GM19043 (cell line): Measurements from ENCODE around the gene HRH3.

ENCODE experiments used
- ATAC-seq: cut with Tn5 transposase; IDR thresholded peaks from one replicate; pipeline ENCODE4 v1.9.1; 2021; ENCODE audit warnings: low read depth; ENCODE audit not compliant: unreplicated experiment

HRH3 gene

DNA sequence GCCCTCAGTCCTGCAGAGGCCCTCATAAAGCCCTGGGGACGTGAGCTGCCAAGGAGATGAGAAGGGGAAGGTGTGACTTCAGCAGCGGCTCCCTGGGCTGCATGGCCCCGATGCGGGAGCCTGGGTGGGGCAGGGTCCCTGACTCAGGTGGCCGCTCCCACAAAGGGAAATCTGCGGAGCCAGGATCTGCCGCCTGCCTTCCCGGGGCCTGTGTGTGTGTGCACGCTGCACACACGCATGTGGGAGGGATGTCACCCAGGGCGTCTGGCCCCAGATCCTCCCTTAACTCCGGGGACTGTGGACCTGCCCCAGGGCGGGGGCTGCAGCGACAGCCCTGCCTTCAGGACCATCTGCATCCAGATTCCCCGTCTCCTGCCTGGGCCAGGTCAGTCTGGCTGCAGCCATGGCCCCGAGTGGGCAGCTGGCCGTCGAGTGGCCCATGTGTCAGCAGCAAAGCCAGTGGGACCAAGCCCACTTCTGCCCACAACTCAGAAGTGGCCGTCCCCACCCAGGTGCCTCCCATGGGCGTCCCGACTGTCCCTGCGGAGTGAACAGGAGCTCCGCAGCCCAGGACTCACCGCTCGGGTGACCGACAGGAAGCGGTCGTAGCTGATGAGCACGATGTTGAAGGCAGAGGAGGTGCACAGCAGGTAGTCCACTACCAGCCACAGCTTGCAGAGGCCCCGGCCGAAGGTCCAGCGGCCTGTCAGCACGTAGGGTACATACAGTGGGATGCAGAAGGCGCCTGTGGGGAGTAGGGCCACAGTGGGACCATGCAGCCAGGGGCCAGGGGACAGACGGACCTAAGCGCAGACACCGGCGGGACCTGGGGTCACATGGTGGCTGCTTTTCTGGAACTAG lies 1.9 kb downstream of the HRH3 start:
- no peak for ATAC-seq

DNA sequence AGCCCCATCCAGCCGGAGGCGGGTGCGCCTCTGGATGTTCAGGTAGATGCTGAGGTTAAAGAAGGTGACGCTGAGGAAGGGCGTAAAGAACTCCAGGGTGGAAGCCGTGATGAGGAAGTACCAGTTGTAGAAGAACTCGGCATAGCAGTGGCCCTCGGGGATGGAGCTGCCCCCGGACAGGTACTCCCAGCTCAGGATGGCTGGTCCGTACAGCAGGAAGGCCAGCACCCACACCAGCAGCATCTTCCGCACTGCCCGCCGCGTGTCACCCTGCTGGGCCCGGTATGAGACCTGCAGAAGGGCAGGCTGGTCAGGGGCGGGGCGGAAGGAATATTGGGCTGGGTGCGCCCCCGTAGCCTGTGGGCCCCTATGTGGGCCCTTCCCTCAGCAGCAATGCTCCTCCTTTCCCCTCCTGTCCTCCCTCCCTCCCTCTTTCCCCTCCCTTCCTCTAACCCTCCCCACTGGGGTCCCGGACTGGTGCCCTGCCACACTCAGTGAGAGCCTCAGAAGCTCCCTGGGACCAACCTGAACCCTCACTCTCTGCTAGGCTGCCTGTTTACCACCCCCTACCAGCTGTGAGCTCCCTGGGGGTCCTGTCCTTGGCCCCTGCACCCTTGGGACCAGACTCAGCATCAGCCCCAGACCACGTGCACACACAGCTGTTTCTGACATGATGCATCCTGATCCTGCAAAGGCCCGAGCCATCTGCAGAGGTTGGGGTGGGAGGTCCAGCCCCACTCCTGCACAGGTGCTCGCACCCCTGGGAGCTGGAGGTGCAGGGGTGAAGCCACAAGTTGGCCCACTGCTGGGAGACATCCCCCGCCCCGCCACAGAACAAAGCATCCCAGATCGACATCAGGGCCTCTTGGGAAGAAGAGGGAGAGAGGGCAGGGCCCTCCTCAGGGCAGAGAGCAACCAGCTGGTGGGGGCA lies 3.2 kb downstream of the HRH3 start:
- no peak for ATAC-seq

DNA sequence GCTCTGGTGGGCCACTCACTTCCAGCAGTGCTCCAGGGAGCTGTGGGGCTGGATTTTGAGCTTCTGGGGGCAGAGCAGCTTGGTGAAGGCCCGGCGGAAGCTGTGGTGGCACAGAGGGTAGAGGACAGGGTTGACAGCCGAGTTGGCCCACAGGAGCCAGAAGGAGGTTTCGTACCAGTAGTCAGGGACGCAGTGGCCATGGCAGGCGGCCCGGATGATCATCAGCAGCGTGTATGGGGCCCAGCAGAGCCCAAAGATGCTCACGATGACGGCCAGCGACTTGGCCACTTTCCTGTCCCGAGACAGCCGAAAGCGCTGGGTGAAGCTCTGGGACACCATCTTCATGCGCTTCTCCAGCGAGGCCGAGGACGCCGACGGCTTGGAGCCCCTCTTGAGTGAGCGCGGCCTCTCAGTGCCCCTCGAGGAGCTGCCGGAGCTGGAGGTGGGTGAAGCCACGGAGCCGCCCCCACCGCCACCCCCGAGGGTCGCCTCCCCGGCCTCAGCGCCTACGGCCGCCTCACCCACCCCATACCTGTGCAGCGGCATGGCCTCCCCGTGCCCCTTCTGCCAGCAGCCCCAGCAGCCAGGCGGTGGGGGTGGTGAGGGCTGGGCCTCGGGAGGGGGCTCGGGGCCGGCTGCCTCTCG lies 4.0 kb downstream of the HRH3 start:
- no peak for ATAC-seq

DNA sequence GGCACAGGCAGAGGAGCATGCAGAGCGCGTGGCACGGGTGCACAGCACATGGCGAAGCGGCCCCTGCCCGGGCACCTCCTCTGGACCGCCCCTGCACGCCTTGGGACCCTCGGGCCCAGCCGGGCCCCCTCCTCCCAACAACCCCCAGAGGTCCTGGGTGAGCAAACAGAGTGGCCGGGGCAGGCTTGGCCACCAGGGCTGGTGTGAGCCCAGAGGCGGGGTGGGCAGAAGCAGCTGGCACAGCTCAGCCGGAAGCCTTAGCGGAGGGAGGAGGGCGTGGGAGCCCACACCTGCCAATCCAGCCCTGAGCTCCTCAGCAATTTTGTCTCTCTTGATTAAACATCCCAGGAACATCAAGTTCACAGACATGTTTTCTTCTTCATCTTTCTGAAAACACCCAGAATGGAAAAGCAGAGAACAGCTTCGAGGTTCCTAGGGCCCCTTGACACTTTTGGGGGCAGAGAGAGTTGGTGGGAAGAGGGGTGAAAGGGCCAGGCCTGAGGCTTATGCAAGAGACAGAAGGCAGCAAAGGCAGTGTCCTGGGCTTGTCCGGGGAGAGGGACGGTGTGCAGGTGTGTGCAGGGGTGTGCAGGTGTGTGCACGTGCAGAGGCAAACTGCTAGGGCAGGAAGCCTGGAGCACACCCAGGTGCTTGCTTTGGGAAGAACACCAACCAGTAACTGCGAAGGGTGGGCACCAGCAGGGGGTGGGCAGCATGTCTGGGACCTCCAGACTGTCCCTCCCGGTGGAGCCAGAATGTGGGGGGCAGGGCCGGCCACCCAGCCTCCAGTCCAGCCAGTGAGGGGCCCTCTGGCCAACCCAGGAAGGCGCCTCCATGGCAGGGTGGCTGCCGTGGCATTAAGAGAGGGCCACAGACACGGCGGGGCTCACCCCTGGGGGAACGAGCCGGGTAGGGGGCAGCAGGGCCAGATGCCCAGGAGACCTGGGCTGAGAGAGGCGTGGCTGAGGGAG lies 4.8 kb downstream of the HRH3 start:
- ATAC-seq, result no peak

DNA sequence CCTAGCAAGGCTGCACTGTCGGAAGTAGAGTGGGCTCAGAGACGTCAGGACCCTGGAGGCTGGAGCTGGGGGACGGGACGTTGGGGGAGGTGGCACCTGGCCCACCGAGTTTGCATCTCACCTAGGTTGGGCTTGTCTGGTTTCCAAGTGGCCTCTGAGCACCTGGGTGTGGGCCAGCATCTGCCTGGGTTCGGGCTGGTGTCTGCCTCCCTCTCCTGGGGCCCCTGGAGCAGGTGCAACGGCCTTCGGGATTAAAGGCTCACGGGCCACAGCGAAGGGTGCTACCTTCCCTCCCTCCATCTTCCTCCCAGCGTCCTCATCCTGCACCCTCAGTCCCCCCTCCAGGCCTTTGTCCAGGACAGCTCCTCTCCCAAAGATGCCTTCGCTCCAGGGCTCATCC lies 6.0 kb downstream of the HRH3 start:
- no peak for ATAC-seq

DNA sequence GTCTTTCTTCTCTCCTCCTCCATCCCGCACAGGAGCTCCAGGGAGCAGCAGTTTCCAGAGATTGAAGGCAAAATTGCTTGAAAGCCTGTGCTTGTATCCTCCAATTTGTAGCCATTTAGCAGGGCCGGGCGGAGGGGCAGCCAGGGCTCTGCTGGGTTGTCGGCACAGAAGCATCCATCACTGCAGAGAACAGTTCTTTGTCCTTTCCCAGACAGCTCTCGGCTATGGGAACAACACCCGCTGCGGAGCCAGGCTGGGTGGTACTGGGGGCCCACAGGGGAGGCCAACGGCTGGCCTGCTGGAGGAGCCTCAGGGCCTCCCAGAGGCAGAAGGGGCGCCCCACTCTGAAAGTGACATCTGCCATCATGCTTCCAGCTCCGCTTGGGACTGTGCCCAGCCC lies 7.8 kb downstream of the HRH3 start:
- ATAC-seq, result no peak

DNA sequence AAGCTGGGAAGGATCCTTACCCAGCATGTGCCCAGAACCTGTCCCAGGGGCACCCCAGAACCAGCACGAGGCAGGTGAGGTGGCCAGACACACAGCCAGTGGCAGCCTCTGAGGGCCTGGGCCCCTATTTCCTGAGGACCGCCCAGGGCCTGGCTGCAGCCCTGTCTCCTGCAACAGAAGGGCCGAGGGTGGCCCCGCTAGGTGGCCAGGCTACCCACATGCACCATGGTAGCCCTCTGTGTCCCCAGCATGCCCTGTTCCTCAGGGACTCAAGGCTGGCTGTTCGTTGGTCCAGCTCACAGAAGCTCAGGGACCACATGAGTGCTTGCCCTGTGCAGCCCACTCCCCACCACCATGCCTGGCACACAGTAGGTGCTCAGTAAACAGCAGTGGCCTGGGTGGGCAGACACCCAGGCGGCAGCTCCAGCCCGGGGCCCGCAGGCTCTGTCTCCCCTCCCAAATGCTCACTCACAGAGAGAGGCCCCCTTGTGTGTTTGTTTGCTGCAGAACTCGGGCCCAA lies 8.2 kb downstream of the HRH3 start:
- no peak for ATAC-seq

DNA sequence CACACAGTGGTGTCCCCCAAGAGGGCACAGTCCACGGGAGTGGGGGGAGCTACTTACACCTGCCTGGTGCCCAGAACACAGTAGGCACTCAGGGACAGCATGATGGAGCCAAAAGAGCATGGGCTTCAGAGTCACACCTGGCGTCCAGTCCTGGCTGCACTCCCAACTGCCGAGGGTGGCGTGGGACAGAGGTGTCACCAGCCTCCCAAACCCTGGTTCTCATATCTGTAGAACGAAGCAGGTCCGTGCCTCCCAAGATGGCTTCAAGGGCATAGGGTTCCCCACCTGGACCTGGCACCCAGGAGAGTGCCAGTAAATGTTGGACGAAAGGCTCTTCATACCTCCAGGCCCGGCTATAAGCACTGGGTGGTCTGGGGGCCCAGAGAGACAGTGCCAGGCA lies 8.9 kb downstream of the HRH3 start:
- no peak for ATAC-seq

DNA sequence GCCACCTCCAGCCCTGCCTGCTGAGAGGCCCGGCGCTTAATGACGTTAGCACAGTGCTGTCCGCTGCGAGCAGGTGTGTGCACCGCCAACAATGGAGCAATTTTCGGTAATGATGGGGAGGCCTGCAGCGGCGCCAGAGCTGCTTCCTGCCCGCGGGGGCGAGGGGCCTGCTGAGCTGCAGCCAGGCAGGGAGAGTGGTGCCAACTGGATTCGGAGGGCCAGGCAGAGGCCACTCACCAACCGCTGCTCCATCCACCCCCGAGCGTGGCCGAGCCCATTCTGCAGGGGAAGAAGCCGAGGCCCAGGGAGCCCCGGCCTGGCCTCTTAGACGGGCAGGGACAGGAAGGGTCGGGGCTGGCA lies 9.6 kb downstream of the HRH3 start:
- no peak for ATAC-seq

DNA sequence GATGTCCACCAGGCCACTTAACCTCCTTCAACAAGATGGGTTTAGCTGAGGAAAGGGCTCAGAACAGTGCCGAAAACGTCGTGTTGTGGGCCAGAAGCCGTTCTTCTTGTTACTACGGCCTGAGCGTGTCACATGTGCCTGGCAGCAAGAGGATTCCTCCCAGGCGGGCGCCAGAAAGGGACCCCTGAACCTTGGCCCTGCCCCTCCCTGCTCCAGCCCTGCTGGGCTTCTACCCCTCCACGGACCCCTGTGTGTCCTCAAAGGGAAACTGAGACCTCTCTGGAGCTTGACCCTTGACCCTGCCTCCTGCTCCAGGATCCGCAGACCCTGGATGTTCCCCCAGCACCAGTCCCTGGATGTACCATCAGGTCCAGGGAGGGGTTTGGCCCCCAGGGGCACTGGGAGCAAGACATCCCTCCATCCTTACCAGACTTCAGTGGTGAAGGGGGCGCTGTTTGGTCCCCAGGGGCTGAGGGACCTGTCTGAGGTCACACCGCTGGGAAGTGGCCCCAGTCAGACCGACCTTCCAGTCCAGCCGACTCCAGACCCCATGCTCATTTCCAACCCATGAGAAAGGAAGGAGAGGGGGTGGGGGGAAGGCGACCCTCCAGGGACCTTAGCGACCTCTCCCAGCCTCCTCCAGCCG lies 10.1 kb downstream of the HRH3 start:
- ATAC-seq, result no peak

DNA sequence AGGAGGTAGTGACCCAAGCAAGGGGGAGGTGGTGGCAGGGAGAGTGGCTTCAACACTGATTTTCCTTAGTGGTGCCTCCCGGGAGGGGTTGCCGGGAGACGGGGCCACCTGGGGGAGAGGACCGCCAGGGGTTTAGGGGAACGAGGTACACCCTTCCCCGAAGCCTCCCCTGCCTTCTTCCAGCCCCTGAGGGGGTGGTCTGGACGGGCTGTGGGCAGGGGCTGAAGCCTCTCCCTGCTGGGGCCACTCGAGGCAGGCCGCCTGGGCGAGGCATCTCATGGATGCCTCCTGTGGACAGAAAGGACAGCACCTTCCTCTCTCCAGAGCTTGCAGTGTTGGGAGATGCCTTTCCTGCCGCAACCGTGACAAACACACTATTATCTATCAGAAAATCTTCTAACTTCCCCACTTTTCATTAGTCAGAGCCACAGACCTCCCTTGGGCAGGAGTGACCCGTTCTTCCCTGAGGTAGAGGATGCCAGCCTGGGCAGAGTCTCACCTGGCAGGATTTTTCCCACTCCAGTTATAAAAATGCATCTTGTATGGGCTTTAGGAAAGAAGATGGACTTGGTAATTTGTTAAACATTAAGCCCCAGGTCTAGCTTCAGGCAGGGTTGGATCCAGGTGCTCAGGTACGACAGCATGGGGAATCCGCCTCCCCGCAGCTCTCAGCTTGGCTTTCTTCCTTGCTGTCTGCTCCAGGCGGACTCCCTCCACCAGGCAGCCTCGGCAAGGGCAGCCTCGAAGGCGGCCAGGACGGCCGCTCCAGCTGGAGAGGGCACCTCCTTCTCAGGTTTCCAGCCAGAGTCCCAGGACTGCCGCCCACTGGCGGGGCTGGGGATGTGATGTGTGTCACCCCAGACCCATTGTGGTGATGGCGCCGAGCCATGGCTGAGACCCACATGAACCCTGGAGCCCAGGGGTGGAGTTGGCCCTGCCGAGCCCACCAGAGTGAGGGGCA lies 11.0 kb downstream of the HRH3 start:
- ATAC-seq, result no peak

DNA sequence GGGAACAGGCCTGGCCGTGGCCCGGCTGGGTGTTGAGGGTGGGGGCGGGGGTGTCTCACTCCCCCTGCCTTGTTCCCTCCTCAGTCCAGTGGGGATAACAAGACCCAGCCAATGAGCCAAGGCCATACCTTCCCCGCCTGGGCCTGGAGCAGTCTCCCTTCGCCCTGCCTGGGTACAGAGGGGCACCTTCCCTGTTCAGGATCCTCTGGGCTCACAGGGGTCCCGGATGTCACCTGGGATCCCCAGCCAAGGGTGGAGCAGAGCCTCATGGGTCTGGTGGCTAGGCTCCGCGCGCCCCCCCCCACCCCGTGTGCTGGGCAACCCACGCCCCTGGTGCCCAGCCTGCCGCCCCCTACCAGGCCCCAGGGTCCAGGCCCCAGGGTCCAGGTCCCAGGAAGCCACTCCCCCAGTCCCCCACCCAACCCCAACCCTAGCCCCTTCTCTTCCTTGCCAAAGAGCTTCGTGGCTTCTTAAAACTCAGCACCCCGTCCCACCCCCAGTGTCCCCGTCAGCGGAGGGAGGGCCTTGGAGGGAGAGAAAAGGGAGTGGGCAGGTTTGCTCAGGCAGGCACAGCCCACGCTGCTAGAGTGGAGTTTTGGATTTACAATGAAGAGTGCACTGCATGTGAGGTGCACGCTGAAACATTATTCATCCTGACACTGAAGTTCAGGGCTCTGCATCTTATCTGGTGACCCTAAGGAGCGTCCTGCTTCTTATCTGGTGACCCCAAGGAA lies 11.8 kb downstream of the HRH3 start:
- ATAC-seq, result no peak

DNA sequence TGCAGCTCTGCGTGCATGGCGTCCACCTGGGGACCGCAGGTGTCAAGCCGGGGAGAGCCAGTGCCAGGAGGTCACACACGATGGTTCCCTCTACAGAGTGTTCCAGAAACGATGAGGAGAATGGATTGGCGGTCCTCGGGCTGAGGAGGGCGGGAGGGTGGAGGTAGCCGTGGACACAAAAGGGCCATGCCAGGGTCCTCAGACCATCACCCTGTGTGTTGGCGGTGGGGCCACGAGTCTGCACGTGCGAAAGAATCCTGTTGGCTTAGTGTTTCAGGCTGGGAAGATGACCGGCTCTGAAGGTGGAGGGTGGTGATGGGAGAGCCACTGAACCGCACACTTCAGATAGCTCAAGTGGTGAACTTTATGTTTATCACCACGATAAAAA lies 13.7 kb downstream of the HRH3 start:
- ATAC-seq, result no peak

DNA sequence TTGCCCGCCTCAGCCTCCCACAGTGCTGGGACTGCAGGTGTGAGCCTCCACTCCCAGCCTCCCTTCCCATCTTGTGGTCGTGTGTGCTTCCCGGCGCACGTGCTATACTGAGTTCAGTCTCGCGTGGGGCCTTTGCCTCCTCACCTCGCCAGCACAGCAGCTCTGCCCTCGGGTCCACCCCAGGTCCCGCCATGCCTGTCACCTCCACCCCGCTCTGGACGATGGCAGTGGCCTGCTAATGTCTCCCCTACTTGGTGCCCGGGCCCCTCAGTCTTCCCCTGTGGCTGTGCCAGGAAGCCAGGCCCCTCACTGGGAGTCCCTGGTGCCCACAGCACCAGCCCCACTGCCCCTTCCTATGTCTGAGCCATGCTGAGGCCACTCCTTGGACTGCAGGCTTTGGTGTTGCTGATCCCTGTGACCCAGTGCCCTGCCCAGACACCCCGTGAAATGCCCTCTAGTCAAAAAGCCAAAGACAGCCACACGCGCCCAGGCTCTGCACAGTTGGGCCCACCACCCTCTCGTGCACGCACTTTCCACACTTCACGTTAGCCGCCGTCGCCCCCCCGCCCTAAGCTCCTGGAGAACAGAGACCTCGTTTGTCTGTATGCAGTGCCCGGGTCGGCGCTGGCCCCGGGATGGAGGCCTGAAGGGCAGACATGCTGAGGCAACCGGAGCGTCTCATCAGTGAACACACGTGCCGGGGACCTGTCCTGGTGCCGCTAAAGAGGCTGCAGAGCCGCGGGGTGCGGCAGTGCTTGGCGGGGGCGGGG lies 14.3 kb downstream of the HRH3 start:
- ATAC-seq, result no peak

DNA sequence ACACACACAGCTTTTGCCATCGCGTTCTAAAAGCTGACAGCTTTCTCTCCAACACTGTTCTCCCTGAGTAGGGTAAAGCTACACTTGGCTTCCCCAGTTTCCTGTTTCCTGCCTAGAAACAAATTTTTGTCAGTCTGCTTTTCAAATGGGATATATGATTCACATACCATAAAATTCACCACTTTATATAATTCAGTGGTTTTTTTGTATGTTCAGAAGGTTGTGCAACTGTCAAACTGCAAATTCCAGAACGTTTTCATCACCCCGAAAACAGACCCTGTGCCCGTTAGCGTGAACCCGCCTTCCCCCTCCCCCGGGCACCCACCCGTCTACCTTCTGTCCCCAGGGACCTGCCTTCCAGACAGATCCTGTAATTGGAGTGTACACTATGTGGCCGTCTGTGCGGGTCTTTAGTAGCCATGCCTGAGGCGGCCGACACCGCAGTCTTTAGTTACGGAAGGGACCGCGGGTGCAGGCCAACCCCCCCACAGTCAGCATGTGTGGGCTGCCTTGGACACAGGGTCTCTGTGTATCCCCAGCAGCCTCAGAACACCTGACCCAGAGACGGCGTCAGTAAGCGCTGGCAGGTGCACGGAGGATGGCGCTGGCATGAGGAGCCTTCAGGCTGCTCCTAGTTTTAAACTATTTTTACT lies 16.6 kb downstream of the HRH3 start:
- no peak for ATAC-seq

DNA sequence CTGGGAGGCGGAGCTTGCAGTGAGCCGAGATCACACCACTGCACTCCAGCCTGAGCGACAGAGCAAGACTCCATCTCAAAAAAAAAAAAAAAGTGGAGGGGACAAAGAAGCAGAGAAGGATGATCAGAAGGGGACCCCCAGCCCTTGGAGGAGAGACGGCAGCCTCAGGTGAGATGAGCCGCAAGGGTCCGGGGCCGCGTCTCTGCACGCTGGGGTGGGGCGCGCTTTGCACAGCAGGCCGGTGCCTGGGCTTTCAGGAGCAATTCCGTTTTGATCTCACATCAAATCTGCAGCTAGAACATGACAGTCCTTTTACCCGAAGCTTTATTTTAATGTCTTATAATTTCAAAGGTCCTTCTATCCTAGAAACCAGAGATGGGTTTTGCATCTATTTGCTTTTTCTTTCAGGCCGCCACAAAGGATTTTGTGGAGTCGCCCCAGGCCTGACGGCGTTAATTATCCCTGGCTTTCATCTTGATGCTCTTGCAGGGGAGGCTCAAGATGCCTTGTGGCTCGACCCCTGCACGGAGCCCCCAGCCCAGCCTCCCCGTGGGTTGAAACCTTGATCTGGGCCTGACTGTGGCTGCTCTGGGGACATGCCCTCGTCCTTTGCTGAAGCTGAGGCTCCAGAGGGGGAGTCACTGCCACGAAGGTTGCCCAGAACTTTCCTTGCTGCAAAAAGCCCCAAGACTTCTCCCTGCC lies 17.3 kb downstream of the HRH3 start:
- ATAC-seq, result no peak
